Colonic mucosa (tissue), 4 donors: Measurements from ENCODE around the gene SCN4B. TPM values are rescaled to one million over a fixed set of nuclear protein-coding genes. Genes with fewer than 3 reads are reported as not detected.
"Not testable (repeated sequence)": the region's sequence is repeated elsewhere in the genome, so short reads cannot be mapped to it uniquely, and the experiment has no call there.

ENCODE experiments used
- DNase-seq: peaks from one replicate; pipeline ENCODE4 v3.0.0-alpha.2; 2020
- H3K27ac ChIP-seq: fragments of 200-600 bp; one replicate; pipeline ENCODE4 v1.8.0; 2021
- H3K27me3 ChIP-seq: fragments of 200-600 bp; one replicate; pipeline ENCODE4 v1.8.0; 2021
- H3K36me3 ChIP-seq: fragments of 200-600 bp; one replicate; pipeline ENCODE4 v1.8.0; 2021
- H3K4me1 ChIP-seq: fragments of 200-600 bp; one replicate; pipeline ENCODE4 v1.8.0; 2021; ENCODE audit warnings: mild to moderate bottlenecking
- H3K4me3 ChIP-seq: fragments of 200-600 bp; one replicate; pipeline ENCODE4 v1.8.0; 2021
- H3K9ac ChIP-seq, 2 donors: one replicate each; pipeline ENCODE4 v1.7.0; 2013; ENCODE audit warnings: control low read depth in 2 of 2, low read depth in 2 of 2, low read length in 2 of 2
- H3K9me3 ChIP-seq: fragments of 200-600 bp; one replicate; pipeline ENCODE4 v1.8.0; 2021
- CTCF ChIP-seq: fragments of 200-600 bp; IDR thresholded peaks from one replicate; pipeline ENCODE4 v1.8.0; 2022; ENCODE audit warnings: antibody characterized with exemption, mild to moderate bottlenecking
- intact Hi-C: fragments of 100-400 bp; cut with DNase I; formaldehyde crosslinking; loops from one replicate; pipeline ENCODE4 v1.14.1; 2022
- total RNA-seq, 2 donors: library from RNA; stranded (reverse); fragmentation: NEBNext Ultra II Directional in 1 of 2; extraction: Animal tissue kit (Norgen Biotek cat#: 25700) in 1 of 2; gene quantifications; one replicate each; pipeline ENCODE4 v1.2.1, GENCODE V29; 2021
- donor health status: healthy.
- donor health status: DM: no; HTN: no; CAD: no.
- donor health status: DM: no; HTN: no; CAD: no.

Gene SCN4B
- total RNA-seq, 2 donors from 2014 or later: 0.59 to 1.5 TPM

DNA sequence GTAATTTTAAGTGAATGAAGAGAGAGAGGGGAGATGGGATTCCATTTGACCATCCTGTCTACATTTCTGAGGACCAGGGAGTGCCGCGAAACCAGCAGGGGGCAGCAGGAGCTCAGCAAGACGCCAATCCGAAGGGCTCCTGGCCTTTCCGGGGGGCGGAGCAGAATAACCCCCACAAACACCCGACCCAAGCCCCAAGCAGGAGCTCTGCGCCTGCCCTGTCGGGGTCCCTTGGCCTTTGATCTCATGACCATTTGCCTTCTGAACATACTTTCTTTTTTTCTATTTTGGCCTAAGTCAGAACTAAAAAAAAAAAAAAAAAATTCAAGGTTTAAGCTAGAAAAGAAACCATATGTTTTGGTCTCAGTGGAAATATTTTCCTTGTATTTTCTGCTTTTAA, 45.7 kb upstream of the SCN4B start:
- Histone ChIP-seq H3K9ac (peak overlapping the region in 1 of 2 donors; percentile 27), H3K4me3 (no peak overlapping the region), H3K27ac (no peak overlapping the region), H3K27me3 (no peaks in the 10 kb centered on the region), H3K9me3 (no peaks in the 10 kb centered on the region), H3K36me3 (no peaks in the 10 kb centered on the region), H3K4me1 (peaks cover 11% of the 10 kb centered on the region)
- TF ChIP-seq CTCF: peak; percentile 90
- intact Hi-C loops: loop anchor here (2.0 kb wide), 1 partner anchor 92 kb away; no protein-coding TSS in a partner anchor
- DNase-seq: peak; percentile 88

DNA sequence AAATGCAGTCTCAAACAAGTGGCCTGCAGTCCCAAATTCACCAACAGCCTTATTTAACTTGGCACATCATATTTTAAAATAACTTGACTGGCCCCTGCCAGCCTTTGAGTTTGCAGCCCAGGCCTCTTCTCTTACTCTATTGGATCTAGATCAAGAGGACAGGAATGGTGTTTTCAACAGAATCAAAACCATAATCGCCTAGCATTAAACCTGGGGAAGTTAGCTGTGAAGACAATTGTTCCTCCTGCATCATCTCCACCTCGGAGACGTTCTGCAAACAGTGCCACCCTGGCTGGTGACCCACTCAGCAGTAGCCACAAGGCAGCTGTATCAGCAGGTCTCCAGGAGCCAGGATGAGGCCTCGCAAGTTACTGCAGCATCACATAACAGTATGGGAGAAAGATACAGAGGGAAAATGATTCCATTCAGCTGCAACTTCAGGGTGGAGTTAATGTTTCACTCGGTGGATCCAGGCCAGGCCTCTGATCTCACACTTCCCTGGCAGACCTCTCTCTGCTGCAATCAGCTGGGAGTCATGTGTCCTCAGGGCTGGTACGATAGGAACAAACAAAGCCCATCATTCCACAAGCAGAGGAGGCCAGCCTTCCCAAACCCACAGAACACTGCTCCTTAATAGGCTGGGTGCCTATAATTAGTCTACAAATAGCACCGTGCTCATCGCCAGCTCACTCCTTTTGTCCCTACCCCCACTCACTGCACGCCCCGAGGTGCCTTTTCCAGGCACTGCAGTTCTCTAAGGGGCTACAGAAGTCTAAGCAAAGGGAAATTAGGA, 42.4 kb upstream of the SCN4B start:
- DNase-seq: peak; percentile 91
- H3K36me3 ChIP-seq: no peaks in the 10 kb centered on the region
- H3K27me3 ChIP-seq: no peaks in the 10 kb centered on the region
- no peak for TF ChIP-seq CTCF
- no peaks in the 10 kb centered on the region for H3K4me1 ChIP-seq
- no peak overlapping the region for H3K4me3 ChIP-seq
- H3K9ac ChIP-seq: peak overlapping the region in 1 of 2 donors; percentile 27
- H3K27ac ChIP-seq: no peak overlapping the region
- no peaks in the 10 kb centered on the region for H3K9me3 ChIP-seq
- intact Hi-C loops: no loop called here

DNA sequence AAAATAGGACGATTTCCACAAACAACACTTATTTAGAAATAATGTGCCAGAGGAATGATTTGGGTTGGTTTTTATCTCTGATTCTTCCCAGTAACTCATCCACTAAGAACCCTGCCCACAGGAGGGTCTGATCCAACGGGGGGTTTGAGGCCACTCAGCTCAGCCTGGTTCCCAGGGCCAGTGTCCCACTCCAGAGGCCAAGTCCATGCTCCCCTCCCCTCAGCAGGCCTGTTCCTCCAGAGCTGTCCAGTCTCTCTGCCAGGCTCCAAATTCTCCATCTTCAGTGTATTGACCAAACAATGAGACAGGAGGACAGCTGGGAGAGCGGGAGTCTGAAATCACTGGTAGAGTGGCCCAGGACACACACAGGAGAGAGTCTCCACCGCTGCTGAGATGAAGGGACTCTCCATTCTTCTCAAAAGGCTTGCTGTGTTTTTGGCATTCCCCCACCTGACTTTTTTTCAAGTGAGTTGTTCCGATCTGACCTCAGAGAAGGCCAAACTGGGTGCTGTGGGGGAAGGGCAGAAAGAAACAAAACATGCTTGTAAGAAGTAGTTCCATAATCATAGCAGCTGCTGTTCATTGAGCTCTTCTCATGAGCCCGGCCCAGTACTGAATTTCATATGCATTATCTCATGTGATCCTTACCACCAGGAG, 41.4 kb upstream of the SCN4B start:
- DNase-seq: no peak
- H3K27me3 ChIP-seq: no peaks in the 10 kb centered on the region
- TF ChIP-seq CTCF: no peak
- H3K36me3 ChIP-seq: no peaks in the 10 kb centered on the region
- H3K9ac ChIP-seq: no peak overlapping the region
- intact Hi-C loops: no loop called here
- H3K27ac ChIP-seq: no peak overlapping the region
- H3K9me3 ChIP-seq: no peaks in the 10 kb centered on the region
- H3K4me3 ChIP-seq: no peak overlapping the region
- no peaks in the 10 kb centered on the region for H3K4me1 ChIP-seq

DNA sequence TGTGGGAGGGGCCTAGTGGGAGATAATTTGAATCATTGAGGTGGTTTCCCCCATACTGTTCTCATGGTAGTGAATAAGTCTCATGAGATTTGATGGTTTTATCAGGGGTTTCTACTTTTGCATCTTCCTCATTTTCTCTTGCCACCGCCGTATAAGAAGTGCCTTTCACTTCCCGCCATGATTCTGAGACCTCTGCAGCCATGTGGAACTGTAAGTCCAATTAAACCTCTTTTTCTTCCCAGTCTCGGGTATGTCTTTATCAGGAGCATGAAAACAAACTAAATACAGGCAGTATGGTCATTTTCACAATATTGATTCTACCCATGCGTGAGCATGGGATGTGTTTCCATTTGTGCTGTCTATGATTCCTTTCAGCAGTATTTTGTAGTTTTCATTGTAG, 40.2 kb upstream of the SCN4B start:
- H3K4me3 ChIP-seq, H3K4me1 ChIP-seq, H3K36me3 ChIP-seq, H3K9me3 ChIP-seq, H3K27ac ChIP-seq, intact Hi-C loops, H3K27me3 ChIP-seq, DNase-seq, H3K9ac ChIP-seq: not testable (repeated sequence)

GRCh38 chr11:118190942-118191506, 38.4 kb upstream of the SCN4B start:
- H3K27ac ChIP-seq, H3K4me1 ChIP-seq, H3K9me3 ChIP-seq, H3K27me3 ChIP-seq, H3K9ac ChIP-seq, intact Hi-C loops, DNase-seq, H3K36me3 ChIP-seq, H3K4me3 ChIP-seq: not testable (repeated sequence)

- Histone ChIP-seq H3K36me3 (no peaks in the 10 kb centered on the region), H3K9ac (no peak overlapping the region), H3K4me1 (no peaks in the 10 kb centered on the region), H3K27me3 (no peaks in the 10 kb centered on the region), H3K27ac (no peak overlapping the region), H3K4me3 (no peak overlapping the region), H3K9me3 (no peaks in the 10 kb centered on the region)
- intact Hi-C loops: no loop called here
- no peak for TF ChIP-seq CTCF
- no peak for DNase-seq
Observed at GRCh38 chr11:118186346-118187107, 33.9 kb upstream of the SCN4B start.
